ENCODE results near the gene NAT16. TPM values are rescaled to one million over a fixed set of nuclear protein-coding genes. Genes with fewer than 3 reads are reported as not detected.
A peak's percentile ranks its signal among the peaks of the same experiment; 100 is the strongest.

Gene NAT16
- total and polyA plus RNA-seq, 2 of the 13 experiments (the other 11 are each of a cell fraction or from before 2014, with no cell fraction given) = 0.04 TPM; not detected in 1

DNA sequence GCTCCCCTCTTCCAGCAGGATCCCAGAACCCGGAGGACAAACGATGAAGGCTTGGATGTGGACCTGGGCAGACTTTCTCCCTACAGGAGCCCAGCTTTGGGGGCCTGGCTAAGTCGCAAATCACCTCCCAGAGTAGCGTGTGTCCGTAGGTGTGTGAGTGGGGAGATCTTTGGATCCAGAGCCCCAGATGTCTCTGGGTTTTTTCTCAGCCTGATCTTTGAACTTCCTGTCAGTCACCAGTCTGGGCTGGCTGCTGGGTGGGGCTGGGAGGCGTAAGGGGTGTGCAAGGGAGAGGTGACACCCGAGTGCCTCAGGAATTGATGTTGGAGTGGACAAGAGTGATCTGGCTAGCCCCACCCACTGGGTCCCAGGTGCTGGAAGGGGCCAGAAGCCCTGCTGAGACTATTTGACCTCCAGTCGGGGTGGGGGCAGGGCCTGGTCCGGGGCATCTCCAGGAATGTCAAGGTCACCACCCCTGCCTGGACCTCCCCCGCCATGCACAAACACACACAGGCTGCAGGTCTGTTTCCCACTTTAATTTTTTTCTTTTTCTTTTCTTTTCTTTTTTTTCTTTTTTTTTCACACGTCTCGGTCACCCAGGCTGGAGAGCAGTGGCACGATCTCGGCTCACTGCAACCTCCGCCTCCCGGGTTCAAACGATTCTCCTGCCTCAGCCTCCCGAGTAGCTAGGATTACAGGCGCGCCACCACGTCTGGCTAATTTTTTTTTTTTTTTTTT is 20.9 kb upstream of the NAT16 start, which contains the start of gene MOGAT3 (continued):
- TF ChIP-seq, protein P1, sequence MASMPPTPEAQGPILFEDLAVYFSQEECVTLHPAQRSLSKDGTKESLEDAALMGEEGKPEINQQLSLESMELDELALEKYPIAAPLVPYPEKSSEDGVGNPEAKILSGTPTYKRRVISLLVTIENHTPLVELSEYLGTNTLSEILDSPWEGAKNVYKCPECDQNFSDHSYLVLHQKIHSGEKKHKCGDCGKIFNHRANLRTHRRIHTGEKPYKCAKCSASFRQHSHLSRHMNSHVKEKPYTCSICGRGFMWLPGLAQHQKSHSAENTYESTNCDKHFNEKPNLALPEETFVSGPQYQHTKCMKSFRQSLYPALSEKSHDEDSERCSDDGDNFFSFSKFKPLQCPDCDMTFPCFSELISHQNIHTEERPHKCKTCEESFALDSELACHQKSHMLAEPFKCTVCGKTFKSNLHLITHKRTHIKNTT (CRISPR knock-in tag; IDR thresholded peaks at IDR 0.05) = no peak
- TF ChIP-seq PTBP1 (IDR thresholded peaks at IDR 0.05; ENCODE audit: low read depth, low read length, poor library complexity, severe bottlenecking) (no peak), YEATS2 (CRISPR knock-in tag; IDR thresholded peaks at IDR 0.05; ENCODE audit: borderline replicate concordance) (peak; percentile 32; the same call in 1 of the 2 replicates), NFE2L2 (IDR thresholded peaks at IDR 0.05; ENCODE audit: low read length) (no peak), ZFX (CRISPR knock-in tag; IDR thresholded peaks at IDR 0.05; ENCODE audit: low read depth) (peak; percentile 47; the same call in 1 of the 2 replicates), ZBTB3 (CRISPR knock-in tag; IDR thresholded peaks at IDR 0.05; ENCODE audit: borderline replicate concordance, low read depth) (no peak), MIXL1 (CRISPR knock-in tag; IDR thresholded peaks at IDR 0.05) (no peak; the same call in 1 of the 2 replicates), CBX1 (IDR thresholded peaks at IDR 0.05; ENCODE audit: low read depth) (peak; percentile 43), MTA1 (CRISPR knock-in tag; IDR thresholded peaks at IDR 0.05; ENCODE audit: borderline replicate concordance) (0 out of 2 replicates have a peak, but pooled peaks have one; percentile 65), SCMH1 (CRISPR knock-in tag; IDR thresholded peaks at IDR 0.05; ENCODE audit: borderline replicate concordance) (no peak), ZNF720 (CRISPR knock-in tag; IDR thresholded peaks at IDR 0.05) (no peak), XBP1 (CRISPR knock-in tag; IDR thresholded peaks at IDR 0.05) (no peak), ZNF569 (CRISPR knock-in tag; IDR thresholded peaks at IDR 0.05; ENCODE audit: borderline replicate concordance) (no peak), ZNF737 (CRISPR knock-in tag; IDR thresholded peaks at IDR 0.05; ENCODE audit: borderline replicate concordance) (0 out of 2 replicates have a peak, but pooled peaks have one; percentile 7), RFXANK (CRISPR knock-in tag; IDR thresholded peaks at IDR 0.05) (peak; percentile 60; the same call in 1 of the 2 replicates), POGZ (CRISPR knock-in tag; IDR thresholded peaks at IDR 0.05) (0 out of 2 replicates have a peak, but pooled peaks have one; percentile 10), PRPF4 (IDR thresholded peaks at IDR 0.05; ENCODE audit: low read depth, low read length, poor library complexity, severe bottlenecking) (peak; percentile 51), HOXD1 (CRISPR knock-in tag; IDR thresholded peaks at IDR 0.05) (peak; percentile 55; the same call in 1 of the 2 replicates), ZFP62 (CRISPR knock-in tag; IDR thresholded peaks at IDR 0.05) (no peak), ASH2L (IDR thresholded peaks at IDR 0.05; ENCODE audit: insufficient read length, low read depth, low read length) (peak; percentile 30)
- TF ChIP-seq, protein P2, sequence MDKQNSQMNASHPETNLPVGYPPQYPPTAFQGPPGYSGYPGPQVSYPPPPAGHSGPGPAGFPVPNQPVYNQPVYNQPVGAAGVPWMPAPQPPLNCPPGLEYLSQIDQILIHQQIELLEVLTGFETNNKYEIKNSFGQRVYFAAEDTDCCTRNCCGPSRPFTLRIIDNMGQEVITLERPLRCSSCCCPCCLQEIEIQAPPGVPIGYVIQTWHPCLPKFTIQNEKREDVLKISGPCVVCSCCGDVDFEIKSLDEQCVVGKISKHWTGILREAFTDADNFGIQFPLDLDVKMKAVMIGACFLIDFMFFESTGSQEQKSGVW (CRISPR knock-in tag; IDR thresholded peaks at IDR 0.05; ENCODE audit: borderline replicate concordance) = no peak
- TF ChIP-seq, protein P3, sequence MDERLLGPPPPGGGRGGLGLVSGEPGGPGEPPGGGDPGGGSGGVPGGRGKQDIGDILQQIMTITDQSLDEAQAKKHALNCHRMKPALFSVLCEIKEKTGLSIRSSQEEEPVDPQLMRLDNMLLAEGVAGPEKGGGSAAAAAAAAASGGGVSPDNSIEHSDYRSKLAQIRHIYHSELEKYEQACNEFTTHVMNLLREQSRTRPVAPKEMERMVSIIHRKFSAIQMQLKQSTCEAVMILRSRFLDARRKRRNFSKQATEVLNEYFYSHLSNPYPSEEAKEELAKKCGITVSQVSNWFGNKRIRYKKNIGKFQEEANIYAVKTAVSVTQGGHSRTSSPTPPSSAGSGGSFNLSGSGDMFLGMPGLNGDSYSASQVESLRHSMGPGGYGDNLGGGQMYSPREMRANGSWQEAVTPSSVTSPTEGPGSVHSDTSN (CRISPR knock-in tag; IDR thresholded peaks at IDR 0.05) = peak; percentile 84
- TF ChIP-seq, protein P4, sequence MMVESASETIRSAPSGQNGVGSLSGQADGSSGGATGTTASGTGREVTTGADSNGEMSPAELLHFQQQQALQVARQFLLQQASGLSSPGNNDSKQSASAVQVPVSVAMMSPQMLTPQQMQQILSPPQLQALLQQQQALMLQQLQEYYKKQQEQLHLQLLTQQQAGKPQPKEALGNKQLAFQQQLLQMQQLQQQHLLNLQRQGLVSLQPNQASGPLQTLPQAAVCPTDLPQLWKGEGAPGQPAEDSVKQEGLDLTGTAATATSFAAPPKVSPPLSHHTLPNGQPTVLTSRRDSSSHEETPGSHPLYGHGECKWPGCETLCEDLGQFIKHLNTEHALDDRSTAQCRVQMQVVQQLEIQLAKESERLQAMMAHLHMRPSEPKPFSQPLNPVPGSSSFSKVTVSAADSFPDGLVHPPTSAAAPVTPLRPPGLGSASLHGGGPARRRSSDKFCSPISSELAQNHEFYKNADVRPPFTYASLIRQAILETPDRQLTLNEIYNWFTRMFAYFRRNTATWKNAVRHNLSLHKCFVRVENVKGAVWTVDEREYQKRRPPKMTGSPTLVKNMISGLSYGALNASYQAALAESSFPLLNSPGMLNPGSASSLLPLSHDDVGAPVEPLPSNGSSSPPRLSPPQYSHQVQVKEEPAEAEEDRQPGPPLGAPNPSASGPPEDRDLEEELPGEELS (CRISPR knock-in tag; IDR thresholded peaks at IDR 0.05) = peak; percentile 75
- TF ChIP-seq, protein P5, sequence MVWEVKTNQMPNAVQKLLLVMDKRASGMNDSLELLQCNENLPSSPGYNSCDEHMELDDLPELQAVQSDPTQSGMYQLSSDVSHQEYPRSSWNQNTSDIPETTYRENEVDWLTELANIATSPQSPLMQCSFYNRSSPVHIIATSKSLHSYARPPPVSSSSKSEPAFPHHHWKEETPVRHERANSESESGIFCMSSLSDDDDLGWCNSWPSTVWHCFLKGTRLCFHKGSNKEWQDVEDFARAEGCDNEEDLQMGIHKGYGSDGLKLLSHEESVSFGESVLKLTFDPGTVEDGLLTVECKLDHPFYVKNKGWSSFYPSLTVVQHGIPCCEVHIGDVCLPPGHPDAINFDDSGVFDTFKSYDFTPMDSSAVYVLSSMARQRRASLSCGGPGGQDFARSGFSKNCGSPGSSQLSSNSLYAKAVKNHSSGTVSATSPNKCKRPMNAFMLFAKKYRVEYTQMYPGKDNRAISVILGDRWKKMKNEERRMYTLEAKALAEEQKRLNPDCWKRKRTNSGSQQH (CRISPR knock-in tag; IDR thresholded peaks at IDR 0.05; ENCODE audit: low read depth) = no peak
